H9 (cell line): ENCODE data around the gene KCNIP4. TPM values are rescaled to one million over a fixed set of nuclear protein-coding genes. Genes with fewer than 3 reads are reported as not detected.

Experiments used
- DNase-seq: peaks from one replicate; pipeline ENCODE4 v3.0.0-alpha.2; 2017
- H2AFZ ChIP-seq: one replicate; pipeline ENCODE4 v1.6.1; 2013; ENCODE audit warnings: mild to moderate bottlenecking, low read length, control low read depth, moderate library complexity
- H2AK5ac ChIP-seq: 2 replicates; pipeline ENCODE4 v1.6.1; 2013; ENCODE audit warnings: low read length, control low read depth, mixed read lengths; ENCODE audit not compliant: insufficient read length
- H2BK120ac ChIP-seq: one replicate; pipeline ENCODE4 v1.6.1; 2013; ENCODE audit warnings: low read depth, mild to moderate bottlenecking, low read length, control low read depth, inconsistent platforms; ENCODE audit not compliant: poor library complexity, severe bottlenecking
- H2BK12ac ChIP-seq: 2 replicates; pipeline ENCODE4 v1.6.1; 2013; ENCODE audit warnings: low read length, control low read depth, mixed read lengths, low read depth; ENCODE audit not compliant: insufficient read length
- H2BK15ac ChIP-seq: 2 replicates; pipeline ENCODE4 v1.6.1; 2013; ENCODE audit warnings: low read depth, low read length, control low read depth
- H2BK20ac ChIP-seq: one replicate; pipeline ENCODE4 v1.6.1; 2013; ENCODE audit warnings: low read depth, mild to moderate bottlenecking, low read length, control low read depth, inconsistent platforms; ENCODE audit not compliant: poor library complexity, severe bottlenecking
- H2BK5ac ChIP-seq: 2 replicates; pipeline ENCODE4 v1.6.1; 2013; ENCODE audit warnings: low read length, control low read depth, mixed read lengths; ENCODE audit not compliant: insufficient read length
- H3K14ac ChIP-seq: 2 replicates; pipeline ENCODE4 v1.6.1; 2013; ENCODE audit warnings: low read length, control low read depth; ENCODE audit not compliant: insufficient read depth
- H3K18ac ChIP-seq: 2 replicates; pipeline ENCODE4 v1.6.1; 2013; ENCODE audit warnings: low read depth, mild to moderate bottlenecking, mixed read lengths, low read length, control low read depth; ENCODE audit not compliant: insufficient read length
- H3K23ac ChIP-seq: 2 replicates; pipeline ENCODE4 v1.6.1; 2013; ENCODE audit warnings: low read length, control low read depth, mixed read lengths, low read depth; ENCODE audit not compliant: insufficient read length
- H3K23me2 ChIP-seq: 2 replicates; pipeline ENCODE4 v1.6.1; 2013; ENCODE audit warnings: low read depth, mild to moderate bottlenecking, mixed read lengths, low read length, control low read depth; ENCODE audit not compliant: insufficient read length, poor library complexity, severe bottlenecking
- H3K27ac ChIP-seq: 2 replicates; pipeline ENCODE4 v1.5.1; 2013; ENCODE audit warnings: low read length, control low read depth, mixed read lengths, low read depth; ENCODE audit not compliant: insufficient read length
- H3K27me3 ChIP-seq: 2 replicates; pipeline ENCODE4 v1.6.1; 2013; ENCODE audit warnings: low read length, control low read depth, inconsistent platforms; ENCODE audit not compliant: insufficient read depth
- H3K4ac ChIP-seq: 2 replicates; pipeline ENCODE4 v1.6.1; 2013; ENCODE audit warnings: low read depth, mild to moderate bottlenecking, control low read depth, inconsistent platforms, low read length, moderate library complexity
- H3K4me1 ChIP-seq: 2 replicates; pipeline ENCODE4 v1.6.1; 2013; ENCODE audit warnings: low read length, control low read depth, inconsistent platforms; ENCODE audit not compliant: insufficient read depth
- H3K4me2 ChIP-seq: 2 replicates; pipeline ENCODE4 v1.6.1; 2013; ENCODE audit warnings: low read length, control low read depth, mixed read lengths; ENCODE audit not compliant: insufficient read length, insufficient read depth
- H3K56ac ChIP-seq: 2 replicates; pipeline ENCODE4 v1.6.1; 2013; ENCODE audit warnings: low read depth, mild to moderate bottlenecking, mixed read lengths, low read length, control low read depth; ENCODE audit not compliant: insufficient read length
- H3K79me1 ChIP-seq: 2 replicates; pipeline ENCODE4 v1.6.1; 2013; ENCODE audit warnings: low read depth, mild to moderate bottlenecking, moderate library complexity, low read length, control low read depth, inconsistent platforms; ENCODE audit not compliant: insufficient read depth, poor library complexity, severe bottlenecking
- H3K79me2 ChIP-seq: 2 replicates; pipeline ENCODE4 v1.6.1; 2013; ENCODE audit warnings: low read length, control low read depth, inconsistent platforms; ENCODE audit not compliant: insufficient read depth
- H3K9ac ChIP-seq: 2 replicates; pipeline ENCODE4 v1.6.1; 2013; ENCODE audit warnings: low read length, control low read depth, mixed read lengths; ENCODE audit not compliant: insufficient read length; ENCODE audit errors: extremely low read depth
- H3K9me3 ChIP-seq: one replicate; pipeline ENCODE4 v1.6.1; 2013; ENCODE audit warnings: low read depth, low read length, inconsistent platforms; ENCODE audit not compliant: control insufficient read depth
- H3T11ph ChIP-seq: one replicate; pipeline ENCODE4 v1.6.1; 2013; ENCODE audit warnings: mild to moderate bottlenecking, low read length, control low read depth, inconsistent platforms
- H4K20me1 ChIP-seq: one replicate; pipeline ENCODE4 v1.6.1; 2013; ENCODE audit not compliant: control insufficient read depth, insufficient read length, insufficient read depth
- H4K5ac ChIP-seq: 2 replicates; pipeline ENCODE4 v1.6.1; 2013; ENCODE audit warnings: low read depth, mild to moderate bottlenecking, mixed read lengths, low read length, control low read depth; ENCODE audit not compliant: insufficient read length
- H4K8ac ChIP-seq: replicated peaks from 2 replicates; pipeline ENCODE4 v1.6.1; 2013; ENCODE audit warnings: low read length, control low read depth, mixed read lengths, low read depth; ENCODE audit not compliant: insufficient read length
- H4K91ac ChIP-seq: 2 replicates; pipeline ENCODE4 v1.6.1; 2013; ENCODE audit warnings: low read depth, mild to moderate bottlenecking, moderate library complexity, mixed read lengths, low read length, control low read depth; ENCODE audit not compliant: insufficient read length
- H3K27ac Mint-ChIP-seq, 3 experiments: 2 replicates in 2 of 3; 3 replicates in 1 of 3; pipeline ENCODE4 v1.8.0; 2020 to 2021; ENCODE audit warnings: mixed read lengths in 3 of 3, mild to moderate bottlenecking in 1 of 3, moderate library complexity in 1 of 3
- H3K27me3 Mint-ChIP-seq: 2 replicates; pipeline ENCODE4 v1.8.0; 2021; ENCODE audit warnings: low read depth, mild to moderate bottlenecking, moderate library complexity, mixed read lengths
- H3K36me3 Mint-ChIP-seq, 3 experiments: 2 replicates in 2 of 3; 3 replicates in 1 of 3; pipeline ENCODE4 v1.8.0; 2020 to 2021; ENCODE audit warnings: low read depth in 3 of 3, mixed read lengths in 3 of 3; ENCODE audit not compliant: insufficient read depth in 1 of 3
- H3K4me1 Mint-ChIP-seq, 2 experiments: 2 replicates each; pipeline ENCODE4 v1.8.0; 2020; ENCODE audit warnings: mixed read lengths in 2 of 2
- H3K4me3 Mint-ChIP-seq, 2 experiments: 2 replicates in 1 of 2; 3 replicates in 1 of 2; pipeline ENCODE4 v1.8.0; 2020 to 2021; ENCODE audit warnings: mild to moderate bottlenecking in 2 of 2, mixed read lengths in 2 of 2, moderate library complexity in 1 of 2
- H3K9me3 Mint-ChIP-seq, 2 experiments: 2 replicates in 1 of 2; 3 replicates in 1 of 2; pipeline ENCODE4 v1.8.0; 2020; ENCODE audit warnings: mild to moderate bottlenecking in 2 of 2, mixed read lengths in 2 of 2, moderate library complexity in 1 of 2
- WGBS: extraction: QIAGEN DNeasy Blood & Tissue Kit; methylation state at CpG from one replicate; pipeline ENCODE4 v1.1.7; 2013; ENCODE audit warnings: missing lambda C conversion rate, low lambda C conversion rate, mixed read lengths; ENCODE audit not compliant: insufficient read length; ENCODE audit errors: extremely low coverage; 5-methylcytosine and 5-hydroxymethylcytosine counted together
- total RNA-seq: library from RNA; stranded (reverse); gene quantifications from 2 replicates; pipeline ENCODE4 v1.2.1, GENCODE V29; 2021
- TF ChIP-seq, protein P1 (sequence below): fragments of 200-600 bp; sonication (generic); conservative IDR thresholded peaks from 3 replicates; pipeline ENCODE4 v1.8.0; 2021; ENCODE audit warnings: antibody characterized with exemption, mild to moderate bottlenecking

KCNIP4 gene
- total RNA-seq, 1 experiment from 2014 or later = not detected

GRCh38 chr4:20916106-20916505, 1032.5 kb downstream of the KCNIP4 start:
- no peak overlapping the region for H3K27ac ChIP-seq
- H2BK20ac ChIP-seq = no peak overlapping the region
- Mint-ChIP-seq H3K4me3 (no peak overlapping the region), H3K4me1 (no peaks in the 10 kb centered on the region), H3K27ac (no peak overlapping the region), H3K27me3 (no peaks in the 10 kb centered on the region), H3K36me3 (no peaks in the 10 kb centered on the region), H3K9me3 (no peaks in the 10 kb centered on the region)
- H3K18ac ChIP-seq = no peak overlapping the region
- no peaks in the 10 kb centered on the region for H3K23me2 ChIP-seq
- no peaks in the 10 kb centered on the region for H3K27me3 ChIP-seq
- H4K5ac ChIP-seq = no peak overlapping the region
- no peak overlapping the region for H2BK5ac ChIP-seq
- no peak overlapping the region for H3K4me2 ChIP-seq
- H3K23ac ChIP-seq = no peak overlapping the region
- no peaks in the 10 kb centered on the region for H3K9me3 ChIP-seq
- no peak overlapping the region for H3K14ac ChIP-seq
- H2BK15ac ChIP-seq = no peak overlapping the region
- H3K4ac ChIP-seq = no peak overlapping the region
- no peak overlapping the region for H4K8ac ChIP-seq
- H2BK120ac ChIP-seq = no peak overlapping the region
- no peaks in the 10 kb centered on the region for H4K20me1 ChIP-seq
- H3K79me1 ChIP-seq = no peaks in the 10 kb centered on the region
- DNase-seq = no peak
- H3T11ph ChIP-seq = no peak overlapping the region
- no peaks in the 10 kb centered on the region for H3K79me2 ChIP-seq
- no peaks in the 10 kb centered on the region for H3K4me1 ChIP-seq
- H3K9ac ChIP-seq = no peak overlapping the region
- no peak overlapping the region for H4K91ac ChIP-seq
- WGBS = no CpG with 5 or more reads among the region's 1 CpG
- H2AFZ ChIP-seq = no peak overlapping the region
- H2AK5ac ChIP-seq = no peak overlapping the region
- TF ChIP-seq, protein P1, sequence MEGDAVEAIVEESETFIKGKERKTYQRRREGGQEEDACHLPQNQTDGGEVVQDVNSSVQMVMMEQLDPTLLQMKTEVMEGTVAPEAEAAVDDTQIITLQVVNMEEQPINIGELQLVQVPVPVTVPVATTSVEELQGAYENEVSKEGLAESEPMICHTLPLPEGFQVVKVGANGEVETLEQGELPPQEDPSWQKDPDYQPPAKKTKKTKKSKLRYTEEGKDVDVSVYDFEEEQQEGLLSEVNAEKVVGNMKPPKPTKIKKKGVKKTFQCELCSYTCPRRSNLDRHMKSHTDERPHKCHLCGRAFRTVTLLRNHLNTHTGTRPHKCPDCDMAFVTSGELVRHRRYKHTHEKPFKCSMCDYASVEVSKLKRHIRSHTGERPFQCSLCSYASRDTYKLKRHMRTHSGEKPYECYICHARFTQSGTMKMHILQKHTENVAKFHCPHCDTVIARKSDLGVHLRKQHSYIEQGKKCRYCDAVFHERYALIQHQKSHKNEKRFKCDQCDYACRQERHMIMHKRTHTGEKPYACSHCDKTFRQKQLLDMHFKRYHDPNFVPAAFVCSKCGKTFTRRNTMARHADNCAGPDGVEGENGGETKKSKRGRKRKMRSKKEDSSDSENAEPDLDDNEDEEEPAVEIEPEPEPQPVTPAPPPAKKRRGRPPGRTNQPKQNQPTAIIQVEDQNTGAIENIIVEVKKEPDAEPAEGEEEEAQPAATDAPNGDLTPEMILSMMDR = no peak
- H3K56ac ChIP-seq = no peak overlapping the region
- H2BK12ac ChIP-seq = no peak overlapping the region
